Panc1 (cell line): ENCODE results near the gene FBXO46.

Experiments
- CTCF ChIP-seq: fragments of 450-650 bp; IDR thresholded peaks from 2 replicates; pipeline ENCODE4 v1.5.1; 2017; ENCODE audit warnings: mild to moderate bottlenecking
- POLR2AphosphoS5 ChIP-seq: IDR thresholded peaks from 2 replicates; pipeline ENCODE4 v1.6.1; 2012; ENCODE audit warnings: mild to moderate bottlenecking, low read depth, low read length, moderate library complexity
- SIN3A ChIP-seq: IDR thresholded peaks from 2 replicates; pipeline ENCODE4 v1.6.1; 2012; ENCODE audit warnings: low read depth, mild to moderate bottlenecking, low read length, moderate library complexity, borderline replicate concordance; ENCODE audit not compliant: insufficient read depth

DNA sequence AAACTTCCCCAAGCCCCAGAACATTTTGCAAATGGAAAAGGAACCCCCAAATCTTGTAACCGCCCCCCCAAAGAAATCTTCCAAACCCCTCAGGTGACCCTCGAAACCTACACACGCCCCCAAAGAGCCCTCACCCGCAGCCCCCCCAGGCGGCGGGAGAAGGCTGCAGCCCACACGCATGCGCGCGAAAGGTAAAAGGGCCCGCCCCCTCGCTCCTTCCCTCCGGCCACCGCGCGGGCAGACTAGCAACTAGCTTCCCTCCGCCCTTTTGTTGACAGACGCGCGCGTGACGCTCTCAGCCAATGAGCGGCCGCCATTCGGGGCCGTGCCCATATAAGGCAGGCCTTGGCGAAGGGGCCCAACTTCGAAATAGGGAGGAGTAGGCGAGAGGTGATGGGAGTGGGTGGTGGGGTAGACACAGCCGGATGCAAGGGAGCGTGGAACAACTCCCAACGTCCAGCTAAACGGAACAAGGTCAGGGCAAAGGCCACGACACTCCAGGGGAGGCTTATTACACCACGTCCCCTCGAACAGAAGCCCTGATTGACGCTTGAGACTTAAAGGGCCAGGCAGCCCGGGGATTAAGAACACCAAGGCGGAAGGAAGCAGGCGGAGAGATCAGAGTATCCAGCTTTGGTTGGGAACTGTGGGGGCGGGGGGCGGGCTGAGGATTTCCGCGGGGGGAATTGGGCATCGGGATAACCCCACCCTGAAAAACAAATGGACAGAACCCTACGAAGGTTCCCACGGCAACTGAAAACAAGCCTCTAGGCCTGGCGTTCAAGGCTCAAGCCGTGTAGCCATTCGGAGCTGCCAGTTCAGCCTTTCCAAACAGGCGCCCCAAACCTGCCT is 13.3 kb downstream of the FBXO46 start:
- TF ChIP-seq CTCF (no peak), SIN3A (peak; percentile 26; the same call in 1 of the 2 replicates), POLR2AphosphoS5 (peak; percentile 90)
